ENCODE data around the gene EIF3K. TPM values are rescaled to one million over a fixed set of nuclear protein-coding genes. Genes with fewer than 3 reads are reported as not detected.

The EIF3K gene
- total RNA-seq, 1 experiment from 2014 or later, result 853 TPM

DNA sequence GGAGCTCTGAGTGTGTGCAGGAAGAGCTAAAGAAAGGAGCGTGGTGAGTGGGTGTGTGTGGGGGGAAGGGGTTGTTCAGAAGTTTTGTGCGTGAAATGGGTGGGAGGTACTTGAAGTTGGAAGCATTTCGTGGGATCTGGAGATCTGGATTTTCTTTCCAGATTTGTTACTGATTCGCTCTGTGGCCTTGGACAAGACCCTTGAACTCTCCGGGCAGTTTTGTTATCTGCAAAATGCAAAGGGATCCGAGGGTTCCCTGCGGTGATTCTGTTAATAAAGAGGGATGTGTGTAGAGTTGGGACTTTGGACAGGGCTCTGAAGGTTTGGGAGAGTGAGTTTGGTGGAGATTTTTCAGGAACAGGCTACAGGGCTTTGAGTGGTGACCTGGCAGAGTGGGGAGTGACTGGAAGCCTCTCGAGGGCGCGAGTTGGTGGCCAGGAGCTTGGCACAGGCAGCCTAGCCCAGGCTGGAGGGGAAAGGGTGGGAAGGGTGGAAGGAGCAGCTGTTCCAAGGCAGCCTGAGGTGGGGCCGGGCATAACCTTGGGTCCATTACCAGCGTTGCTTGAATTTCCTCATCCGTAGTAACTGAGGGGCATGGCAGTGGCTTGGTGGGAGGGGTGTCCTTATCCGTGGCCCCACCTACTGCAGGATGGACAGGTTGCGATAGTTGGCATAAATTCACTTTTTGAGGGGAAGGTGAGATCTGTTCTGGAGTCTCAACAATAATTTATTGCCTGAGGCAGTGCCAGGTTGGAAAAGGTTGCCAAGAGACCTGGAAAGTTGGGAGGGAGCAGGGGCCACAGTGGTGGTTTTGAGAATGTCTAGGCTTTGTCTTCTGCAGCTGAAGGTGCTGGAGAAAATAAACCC is 30.6 kb downstream of the EIF3K start:
- peak; percentile 53 for DNase-seq (ENCODE audit: low read depth)

GRCh38 chr19:38650172-38650775 is 31.3 kb downstream of the EIF3K start:
- DNase-seq (ENCODE audit: low read depth), result peak; percentile 40

DNA sequence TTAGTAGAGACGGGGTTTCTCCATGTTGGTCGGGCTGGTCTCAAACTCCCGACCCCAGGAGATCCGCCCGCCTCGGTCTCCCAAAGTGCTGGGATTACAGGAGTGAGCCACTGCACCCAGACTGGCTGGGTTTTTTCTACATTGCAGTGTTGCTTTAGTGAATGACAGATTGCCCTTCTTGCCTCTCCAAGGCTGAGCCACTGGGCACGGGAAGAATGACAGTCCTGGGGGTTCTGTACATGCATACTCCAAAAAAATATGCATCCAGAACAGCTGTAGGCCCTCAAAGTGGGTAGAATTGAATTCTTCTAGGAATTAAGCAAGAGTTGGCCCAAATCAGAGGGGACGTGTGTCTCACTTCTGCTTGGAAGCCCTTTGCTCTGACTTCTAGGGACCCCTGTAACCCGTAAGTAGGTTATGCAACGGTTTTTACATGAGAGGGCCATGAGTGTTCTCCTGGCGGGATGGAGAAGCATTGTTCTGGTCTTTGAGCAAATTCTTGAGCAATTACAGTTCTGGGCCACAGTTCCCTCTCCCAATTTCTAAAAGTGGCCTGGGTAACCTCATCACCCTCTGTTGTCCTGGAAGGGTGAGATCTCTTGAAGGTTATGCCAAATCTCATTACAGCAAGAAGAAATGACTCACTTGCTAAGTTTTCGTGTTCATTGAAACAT is 32.1 kb downstream of the EIF3K start:
- peak; percentile 78 for DNase-seq (ENCODE audit: low read depth)

DNA sequence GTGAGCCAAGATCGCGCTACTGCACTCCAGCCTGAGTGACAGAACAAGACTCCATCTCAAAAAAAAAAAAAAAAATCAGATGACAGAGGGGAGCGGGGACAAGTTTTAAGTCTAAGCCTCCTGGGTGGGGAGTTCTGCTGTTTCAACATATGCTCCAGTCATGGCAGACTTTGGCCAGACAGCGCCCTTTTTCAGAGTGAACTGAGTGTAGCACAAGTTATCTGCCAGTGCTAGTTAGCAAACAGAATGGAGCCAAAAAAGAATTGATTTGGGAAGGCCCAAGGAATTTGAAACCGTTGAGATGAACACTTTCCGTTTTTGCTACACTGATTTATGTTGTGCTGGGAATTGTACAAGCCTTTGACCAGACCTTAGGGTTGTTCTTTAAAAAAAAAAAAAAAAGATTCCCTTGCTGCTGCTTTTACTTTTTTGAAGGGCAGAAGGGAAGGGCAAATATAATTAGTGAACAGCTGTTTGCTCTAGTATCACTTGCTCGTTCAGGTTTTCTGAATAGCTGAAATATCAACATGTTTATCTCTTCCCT is 34.1 kb downstream of the EIF3K start:
- DNase-seq (ENCODE audit: low read depth), result peak; percentile 37

DNA sequence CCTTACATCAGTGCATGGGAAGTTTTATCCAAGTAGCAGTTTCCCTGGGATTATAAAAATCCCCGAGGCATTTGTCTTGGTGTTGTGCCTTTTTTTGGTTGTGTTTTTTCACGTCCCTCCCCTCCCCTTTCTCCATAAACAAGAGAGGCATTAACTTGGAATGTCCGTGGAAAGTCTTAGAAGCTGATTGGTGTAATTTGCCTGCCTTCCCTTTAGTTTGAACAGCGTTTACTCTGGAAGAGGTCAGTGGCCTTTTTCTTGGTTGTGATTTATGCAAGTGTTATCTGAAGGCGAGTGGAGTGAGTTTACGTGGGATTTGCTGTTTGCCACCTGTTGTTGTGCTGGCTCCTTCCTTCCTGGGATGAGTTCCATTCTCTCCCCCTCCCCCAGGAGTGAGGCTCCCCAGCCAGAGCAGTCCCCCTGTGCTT is 35.7 kb downstream of the EIF3K start:
- no peak for DNase-seq (ENCODE audit: low read depth)

DNA sequence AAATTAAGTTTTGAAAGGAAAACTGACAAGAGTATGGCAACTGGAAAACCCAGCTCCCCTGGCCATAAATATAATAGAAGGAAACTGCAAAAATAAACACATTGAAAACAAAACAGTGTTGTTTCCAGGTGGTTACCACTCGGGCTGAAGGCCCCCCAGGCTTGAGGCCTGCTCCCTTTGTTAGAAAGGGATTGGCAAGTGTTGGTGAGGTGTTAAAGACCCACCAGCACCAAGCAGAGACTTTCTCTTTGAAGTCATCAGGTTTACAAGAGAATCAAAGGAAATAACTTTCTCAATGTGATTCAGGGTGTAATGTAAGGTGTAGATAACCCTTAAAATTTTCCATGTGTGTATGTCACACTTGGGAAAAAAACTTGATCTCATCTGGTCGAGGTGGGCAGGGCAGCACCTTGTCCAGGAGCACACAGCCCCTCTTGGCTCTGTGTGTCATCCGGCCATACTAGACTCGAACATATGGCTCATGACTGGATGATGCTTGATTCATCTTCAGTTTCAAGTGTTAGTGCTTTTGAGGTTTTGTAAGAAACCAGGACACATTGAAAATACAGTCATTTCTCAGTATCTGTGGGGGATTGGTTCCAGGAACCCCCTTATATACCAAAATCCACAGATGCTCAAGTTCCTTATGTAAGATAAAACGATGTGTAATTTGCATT is 36.3 kb downstream of the EIF3K start:
- DNase-seq (ENCODE audit: low read depth), result peak; percentile 44

- peak; percentile 37 for DNase-seq (ENCODE audit: low read depth)
These were observed 37.4 kb downstream of the EIF3K start for GRCh38 chr19:38656171-38656981.

GRCh38 chr19:38657633-38658222 is 38.7 kb downstream of the EIF3K start:
- peak; percentile 82 for DNase-seq (ENCODE audit: low read depth)

- peak; percentile 98 for DNase-seq (ENCODE audit: low read depth)
These were observed 39.7 kb downstream of the EIF3K start for GRCh38 chr19:38658462-38659306.

- DNase-seq (ENCODE audit: low read depth), result no peak
These were observed 41.7 kb downstream of the EIF3K start for GRCh38 chr19:38660724-38661123.

GRCh38 chr19:38661136-38661535 is 42.1 kb downstream of the EIF3K start:
- no peak for DNase-seq (ENCODE audit: low read depth)

DNA sequence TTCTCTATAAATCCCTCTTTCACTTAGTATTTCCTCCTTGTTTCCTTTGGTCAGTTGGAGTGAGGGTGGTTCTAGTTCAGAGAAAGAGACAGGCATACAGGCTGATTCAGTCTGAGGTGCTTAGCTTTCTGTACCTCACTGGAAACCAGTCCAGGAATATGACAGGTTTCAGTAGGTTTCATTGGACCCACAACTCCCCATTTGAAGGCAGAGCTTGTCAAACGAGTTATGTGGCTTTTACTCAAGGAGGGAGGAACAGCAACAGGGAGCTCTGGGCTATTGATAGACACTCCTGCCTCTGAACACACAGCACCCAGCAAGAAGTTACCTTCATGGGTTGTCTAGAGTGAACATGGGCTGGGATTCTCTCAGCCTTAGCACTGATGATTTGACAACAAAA is 43.0 kb downstream of the EIF3K start:
- DNase-seq (ENCODE audit: low read depth), result no peak

GRCh38 chr19:38662537-38663155 is 43.7 kb downstream of the EIF3K start:
- no peak for DNase-seq (ENCODE audit: low read depth)

DNA sequence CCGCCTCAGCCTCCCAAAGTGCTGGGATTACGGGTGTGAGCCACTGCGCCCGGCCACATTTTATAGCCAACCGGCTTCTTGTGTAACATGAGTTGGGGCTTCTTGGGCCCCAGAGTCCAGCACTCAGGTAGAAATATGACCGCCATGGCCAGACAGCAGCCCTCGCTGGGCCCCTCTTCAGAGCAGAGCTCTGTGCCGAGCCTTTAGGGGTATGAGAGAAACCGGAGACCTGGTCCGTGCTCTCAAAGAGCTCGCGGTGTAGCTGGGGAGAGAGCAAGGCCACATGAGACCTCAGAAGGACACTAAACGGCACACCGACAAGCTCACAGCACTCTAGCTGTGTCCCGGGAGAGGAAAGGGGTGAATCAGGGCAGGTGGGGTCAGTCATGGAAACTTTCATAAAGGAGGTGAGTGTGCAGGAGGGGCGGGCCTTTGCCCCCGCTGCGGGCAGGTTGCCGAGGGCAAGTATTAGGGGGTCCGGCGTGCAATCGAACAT is 44.2 kb downstream of the EIF3K start:
- no peak for DNase-seq (ENCODE audit: low read depth)

GRCh38 chr19:38663957-38664502 is 45.0 kb downstream of the EIF3K start:
- no peak for DNase-seq (ENCODE audit: low read depth)

DNA sequence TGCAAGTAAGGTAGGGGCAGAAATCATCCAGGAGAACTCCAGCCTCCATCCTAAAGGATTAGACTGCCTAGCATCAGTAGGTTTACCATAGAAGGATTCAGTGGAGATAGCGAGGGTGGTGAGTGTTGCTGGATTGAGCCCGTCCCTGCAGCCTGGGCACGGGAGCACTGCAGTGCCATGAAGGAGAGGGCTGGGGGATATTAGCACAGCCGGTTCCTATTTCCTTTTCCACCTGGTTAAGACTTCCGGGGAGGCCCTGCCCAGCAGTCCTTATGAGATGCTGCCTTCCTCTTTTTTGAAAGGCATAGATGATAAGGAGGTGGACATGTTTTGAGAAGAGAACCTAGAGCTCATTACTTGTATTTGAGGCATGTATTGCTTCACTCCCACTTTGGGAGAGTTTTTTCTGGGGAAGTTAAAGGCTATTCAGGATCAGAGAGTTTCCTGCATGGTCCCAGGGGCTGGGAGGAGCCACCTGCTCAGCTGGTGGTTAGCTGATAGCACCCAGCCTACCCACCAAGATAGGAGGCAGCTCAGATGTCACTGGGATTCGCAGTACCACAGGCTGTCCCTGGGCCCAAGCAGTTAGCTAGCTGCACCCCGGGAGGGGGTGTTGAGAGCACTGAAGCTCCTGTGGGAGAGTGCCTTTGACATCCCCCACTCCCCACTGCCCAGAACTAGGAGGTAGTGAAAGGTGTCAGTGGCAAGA is 45.7 kb downstream of the EIF3K start:
- no peak for DNase-seq (ENCODE audit: low read depth)

GRCh38 chr19:38665219-38665931 is 46.4 kb downstream of the EIF3K start:
- DNase-seq (ENCODE audit: low read depth), result no peak
